IPS DF 6.9 (cell line): ENCODE measurements around the gene EIF4G3.

Experiments used
- DNase-seq: peaks from one replicate; pipeline ENCODE4 v3.0.0-alpha.2; 2013; ENCODE audit warnings: low read depth, low spot score
- H3K27ac ChIP-seq: one replicate; pipeline ENCODE4 v1.5.1; 2013; ENCODE audit warnings: low read length, control low read depth
- H3K27me3 ChIP-seq: 2 replicates; pipeline ENCODE4 v1.6.1; 2013; ENCODE audit warnings: mild to moderate bottlenecking, low read length; ENCODE audit not compliant: control insufficient read depth, insufficient read depth
- H3K36me3 ChIP-seq: 2 replicates; pipeline ENCODE4 v1.6.1; 2013; ENCODE audit warnings: low read length; ENCODE audit not compliant: control insufficient read depth, insufficient read depth
- H3K4me1 ChIP-seq: 2 replicates; pipeline ENCODE4 v1.6.1; 2013; ENCODE audit warnings: low read length; ENCODE audit not compliant: control insufficient read depth, insufficient read depth
- H3K4me3 ChIP-seq: 2 replicates; pipeline ENCODE4 v1.5.1; 2013; ENCODE audit warnings: mild to moderate bottlenecking, low read length
- H3K9me3 ChIP-seq: 2 replicates; pipeline ENCODE4 v1.6.1; 2013; ENCODE audit warnings: low read length, inconsistent platforms; ENCODE audit not compliant: control insufficient read depth, insufficient read depth
- WGBS: extraction: QIAGEN DNeasy Blood & Tissue Kit; methylation state at CpG from one replicate; pipeline ENCODE4 v1.1.7; 2013; ENCODE audit warnings: mixed read lengths, missing lambda C conversion rate; ENCODE audit not compliant: insufficient read length, insufficient coverage; 5-methylcytosine and 5-hydroxymethylcytosine counted together

The EIF4G3 gene

DNA sequence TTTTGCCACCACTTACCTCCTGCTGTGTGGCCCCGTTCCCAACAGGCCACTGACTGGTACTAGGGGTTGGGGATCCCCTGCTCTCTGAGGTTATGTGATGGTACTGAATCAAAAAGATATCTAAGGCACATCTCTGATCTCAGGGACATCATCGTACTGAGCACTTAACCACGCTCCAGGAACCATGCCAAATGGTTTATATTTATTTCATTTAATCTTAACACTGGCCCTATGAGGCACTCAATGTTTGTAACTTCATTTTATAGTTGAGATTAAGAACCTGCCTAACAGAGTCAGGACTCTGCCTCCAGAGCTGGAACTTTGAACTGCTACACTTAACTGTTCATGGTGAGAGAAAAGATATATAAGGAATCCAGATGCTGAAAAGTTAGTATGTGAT, 291.6 kb downstream of the EIF4G3 start:
- DNase-seq, result no peak
- no CpG with 5 or more reads among the region's 3 CpGs for WGBS
- H3K9me3 ChIP-seq, result no peaks in the 10 kb centered on the region
- no peaks in the 10 kb centered on the region for H3K36me3 ChIP-seq
- H3K27ac ChIP-seq, result no peak overlapping the region
- H3K4me1 ChIP-seq, result no peaks in the 10 kb centered on the region
- H3K4me3 ChIP-seq, result no peak overlapping the region
- no peaks in the 10 kb centered on the region for H3K27me3 ChIP-seq

DNA sequence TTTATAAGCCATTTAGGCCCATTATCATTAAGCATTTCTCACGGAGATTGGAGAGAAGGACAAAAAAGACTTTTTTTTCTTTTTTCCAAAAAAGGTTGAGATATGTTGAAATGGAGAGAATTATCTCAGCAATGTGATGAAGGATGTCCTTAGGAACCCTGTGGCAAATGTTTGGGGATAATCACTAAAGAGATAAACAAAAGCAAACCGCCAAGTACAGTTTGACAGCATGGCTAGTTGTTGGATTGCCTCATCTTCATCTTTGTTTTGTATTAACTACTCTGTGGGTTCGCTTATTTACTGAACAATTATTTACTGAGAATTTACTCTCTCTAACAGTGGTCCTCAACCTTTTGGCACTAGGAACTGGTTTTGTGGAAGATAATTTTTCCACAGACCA, 292.2 kb downstream of the EIF4G3 start:
- DNase-seq, result no peak
- H3K4me3 ChIP-seq, result no peak overlapping the region
- no peak overlapping the region for H3K27ac ChIP-seq
- no CpG with 5 or more reads among the region's 3 CpGs for WGBS
- no peaks in the 10 kb centered on the region for H3K36me3 ChIP-seq
- no peaks in the 10 kb centered on the region for H3K27me3 ChIP-seq
- no peaks in the 10 kb centered on the region for H3K4me1 ChIP-seq
- no peaks in the 10 kb centered on the region for H3K9me3 ChIP-seq

DNA sequence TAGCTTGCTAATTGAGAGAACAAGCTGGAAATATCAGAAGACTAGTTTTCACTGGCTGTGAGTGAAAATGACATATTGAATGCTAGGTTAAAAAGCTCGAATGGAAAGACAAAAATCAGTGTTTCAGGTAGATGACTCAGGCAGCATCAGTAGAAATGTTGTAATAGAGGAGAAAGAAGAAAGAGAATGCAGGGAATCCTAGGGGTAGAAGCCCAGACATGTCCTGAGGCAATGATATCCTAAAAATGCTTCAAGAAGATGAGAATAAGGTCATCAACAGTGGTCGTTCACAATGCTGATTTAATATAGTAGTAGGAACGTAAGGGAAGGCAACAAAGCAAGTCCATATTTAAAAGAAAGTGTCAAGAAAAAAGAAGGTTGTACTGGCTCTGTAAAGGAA, 292.9 kb downstream of the EIF4G3 start:
- WGBS, result no CpG with 5 or more reads among the region's 3 CpGs
- DNase-seq, result no peak
- no peaks in the 10 kb centered on the region for H3K4me1 ChIP-seq
- H3K27me3 ChIP-seq, result no peaks in the 10 kb centered on the region
- H3K4me3 ChIP-seq, result no peak overlapping the region
- H3K36me3 ChIP-seq, result no peaks in the 10 kb centered on the region
- H3K9me3 ChIP-seq, result no peaks in the 10 kb centered on the region
- no peak overlapping the region for H3K27ac ChIP-seq

DNA sequence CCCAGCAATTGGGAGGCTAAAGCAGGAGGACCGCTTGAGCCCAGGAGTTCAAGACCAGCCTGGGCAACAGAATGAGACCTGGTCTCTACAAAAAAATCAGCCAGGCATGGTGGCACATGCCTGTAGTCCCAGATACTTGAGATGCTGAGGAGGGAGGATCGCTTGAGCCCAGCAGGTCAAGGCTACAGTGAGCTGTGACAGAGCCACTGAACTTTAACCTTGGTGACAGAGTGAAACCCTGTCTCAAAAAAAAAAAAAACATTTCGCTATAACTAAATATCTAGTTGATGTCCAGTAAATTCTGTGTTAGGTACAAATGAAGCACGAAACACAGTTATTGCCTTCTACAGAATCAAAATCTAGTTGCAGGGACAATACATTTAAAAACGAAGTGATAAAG, 293.9 kb downstream of the EIF4G3 start:
- no peaks in the 10 kb centered on the region for H3K4me1 ChIP-seq
- H3K9me3 ChIP-seq, result no peaks in the 10 kb centered on the region
- H3K27ac ChIP-seq, result no peak overlapping the region
- no CpG with 5 or more reads among the region's 5 CpGs for WGBS
- no peak overlapping the region for H3K4me3 ChIP-seq
- no peak for DNase-seq
- no peaks in the 10 kb centered on the region for H3K27me3 ChIP-seq
- no peaks in the 10 kb centered on the region for H3K36me3 ChIP-seq

DNA sequence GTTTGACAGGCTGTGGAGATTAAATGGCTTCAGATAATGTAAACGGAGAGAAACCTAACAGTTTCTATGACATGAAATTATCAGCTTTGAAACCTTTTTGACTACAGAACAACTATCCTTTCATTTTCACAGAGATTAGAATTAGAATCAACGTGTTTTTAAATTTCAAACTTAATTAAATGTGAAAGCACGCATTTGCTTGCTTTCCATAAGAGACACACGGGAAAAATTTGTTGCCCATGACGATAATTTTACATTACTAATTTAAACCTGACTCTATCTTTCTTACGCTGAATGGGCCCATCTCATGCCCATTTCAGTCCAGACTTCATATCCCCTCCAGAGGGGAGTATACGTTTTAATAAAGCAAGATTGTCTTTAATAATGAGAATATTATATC, 297.9 kb downstream of the EIF4G3 start:
- WGBS, result no CpG with 5 or more reads among the region's 7 CpGs

DNA sequence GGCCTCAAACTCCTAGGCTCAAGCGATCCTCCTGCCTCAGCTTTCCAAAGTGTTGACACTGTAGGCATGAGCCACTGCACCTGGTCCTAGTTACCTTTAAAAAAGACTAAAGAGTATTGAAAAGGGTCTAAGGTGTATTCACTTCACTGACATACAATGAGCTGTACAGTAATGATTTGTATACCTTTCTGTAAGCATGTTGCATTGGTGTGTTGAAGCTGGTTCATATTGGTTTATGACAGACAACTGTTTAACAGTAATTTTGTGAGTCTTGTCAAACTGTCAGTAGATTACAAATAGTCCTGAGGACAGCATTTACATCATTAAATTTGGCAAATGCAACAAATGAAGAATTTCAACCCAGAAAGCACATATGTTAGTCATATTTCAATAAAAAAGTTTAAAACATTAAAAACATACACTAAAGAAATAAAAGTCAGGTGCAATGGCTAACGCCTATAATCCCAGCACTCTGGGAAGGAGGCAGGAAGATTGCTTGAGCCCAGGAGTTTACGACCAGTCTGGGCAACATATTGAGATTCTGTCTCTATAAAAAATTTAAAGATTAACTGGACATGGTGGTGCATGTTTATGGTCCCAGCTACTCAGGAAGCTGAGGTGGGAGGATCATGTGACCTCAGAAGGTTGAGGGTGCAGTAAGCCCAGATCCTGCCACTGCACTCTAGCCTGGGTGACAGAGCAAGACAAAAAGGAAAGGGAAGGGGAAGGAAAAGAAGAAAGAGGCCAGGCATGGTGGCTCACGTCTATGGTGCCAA, 301.3 kb downstream of the EIF4G3 start:
- Histone ChIP-seq H3K27ac (no peak overlapping the region), H3K36me3 (no peaks in the 10 kb centered on the region)
- no CpG with 5 or more reads among the region's 4 CpGs for WGBS

More for the DNA sequence above, 297.9 kb downstream of the EIF4G3 start:
- Histone ChIP-seq H3K9me3 (no peaks in the 10 kb centered on the region), H3K27me3 (no peaks in the 10 kb centered on the region), H3K36me3 (no peaks in the 10 kb centered on the region), H3K27ac (no peak overlapping the region), H3K4me1 (no peaks in the 10 kb centered on the region), H3K4me3 (no peak overlapping the region)
- DNase-seq, result no peak

DNA sequence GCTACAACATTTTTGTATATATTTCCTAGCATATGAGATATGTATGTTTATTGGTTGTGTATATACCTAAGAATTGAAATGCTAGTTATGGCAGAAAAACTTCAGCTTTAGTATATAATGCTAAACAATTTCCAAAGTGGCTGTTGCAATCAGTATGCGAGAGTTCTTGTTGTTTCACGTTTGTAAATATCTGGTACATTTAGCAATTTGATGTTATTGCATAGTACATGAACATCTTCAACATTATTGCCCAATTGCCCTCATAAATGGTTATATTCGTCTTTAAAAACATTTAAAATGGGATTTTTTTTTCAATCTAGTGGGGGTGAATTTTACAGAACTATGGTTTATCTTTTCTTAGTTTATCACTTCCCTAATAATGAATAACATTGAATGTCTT, 303.4 kb downstream of the EIF4G3 start:
- Histone ChIP-seq H3K27ac (no peak overlapping the region), H3K4me1 (no peaks in the 10 kb centered on the region), H3K4me3 (no peak overlapping the region), H3K27me3 (no peaks in the 10 kb centered on the region), H3K9me3 (no peaks in the 10 kb centered on the region), H3K36me3 (no peaks in the 10 kb centered on the region)
- no peak for DNase-seq
- no CpG with 5 or more reads among the region's 3 CpGs for WGBS

More for the DNA sequence above, 301.3 kb downstream of the EIF4G3 start:
- H3K4me1 ChIP-seq, result no peaks in the 10 kb centered on the region
- H3K27me3 ChIP-seq, result no peaks in the 10 kb centered on the region
- no peak for DNase-seq
- H3K4me3 ChIP-seq, result no peak overlapping the region
- H3K9me3 ChIP-seq, result no peaks in the 10 kb centered on the region

DNA sequence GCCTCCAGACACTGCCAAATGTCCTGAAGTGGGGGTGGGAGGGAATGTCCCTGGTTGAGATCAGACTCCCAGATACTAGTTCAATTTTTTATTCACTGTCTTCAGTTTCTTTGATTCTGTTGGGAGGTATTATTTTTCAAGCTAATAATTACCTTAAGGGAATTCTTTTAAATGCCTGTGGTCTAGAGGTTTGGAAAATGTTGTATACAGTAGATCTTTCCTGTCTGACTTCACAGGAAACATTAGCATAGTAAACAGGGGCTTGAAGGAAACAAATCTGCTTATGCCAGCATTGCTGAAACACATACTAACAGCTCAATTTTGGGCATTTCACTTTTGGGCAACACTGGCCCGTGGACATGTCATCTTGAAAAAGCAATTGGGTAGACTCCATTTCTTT, 305.3 kb downstream of the EIF4G3 start:
- Histone ChIP-seq H3K27me3 (no peaks in the 10 kb centered on the region), H3K4me1 (no peaks in the 10 kb centered on the region), H3K36me3 (no peaks in the 10 kb centered on the region), H3K27ac (no peak overlapping the region), H3K9me3 (no peaks in the 10 kb centered on the region), H3K4me3 (no peak overlapping the region)
- no CpG with 5 or more reads among the region's 1 CpG for WGBS
- no peak for DNase-seq

DNA sequence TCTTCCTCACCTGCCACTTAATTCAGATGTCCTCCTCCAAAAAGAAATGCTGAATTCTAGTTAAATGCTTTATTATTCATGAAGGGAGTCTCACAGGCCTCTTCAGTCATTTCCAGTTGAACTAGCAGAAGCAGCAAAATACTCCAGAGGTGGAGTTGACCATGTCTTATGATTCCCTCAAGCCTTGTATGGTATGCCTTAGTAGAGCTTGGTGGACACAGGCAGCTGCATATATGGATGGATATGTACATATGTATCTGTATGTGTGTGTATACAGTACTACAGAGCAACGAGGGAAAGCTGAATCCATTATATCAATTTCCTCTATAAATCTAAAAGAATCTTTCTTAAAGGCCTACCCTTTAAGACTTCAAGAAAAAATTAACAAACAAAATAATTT, 306.0 kb downstream of the EIF4G3 start:
- no peaks in the 10 kb centered on the region for H3K27me3 ChIP-seq
- no peak overlapping the region for H3K27ac ChIP-seq
- no peaks in the 10 kb centered on the region for H3K9me3 ChIP-seq
- no peaks in the 10 kb centered on the region for H3K36me3 ChIP-seq
- H3K4me1 ChIP-seq, result no peaks in the 10 kb centered on the region
- WGBS, result no CpG with 5 or more reads among the region's 1 CpG
- DNase-seq, result no peak
- H3K4me3 ChIP-seq, result no peak overlapping the region

DNA sequence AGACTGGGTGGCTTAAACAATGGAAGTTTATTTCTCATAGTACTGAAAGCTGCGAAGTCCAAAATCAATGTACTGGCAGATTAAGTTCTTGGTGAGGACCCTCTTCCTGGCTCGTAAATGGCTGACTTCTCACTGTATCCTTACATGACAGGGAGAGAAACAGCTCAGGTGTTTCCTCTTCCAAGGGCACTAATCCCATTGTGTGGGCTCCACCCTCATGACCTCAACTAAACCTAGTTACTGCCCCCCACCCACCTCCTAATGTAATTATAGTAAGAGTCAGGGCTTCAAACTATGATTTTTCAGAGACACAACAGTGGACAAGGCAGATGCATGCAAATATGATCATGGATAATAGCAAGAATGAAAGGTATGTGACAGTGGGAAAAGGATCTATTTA, 308.4 kb downstream of the EIF4G3 start:
- Histone ChIP-seq H3K27me3 (no peaks in the 10 kb centered on the region), H3K27ac (no peak overlapping the region), H3K4me3 (no peak overlapping the region), H3K36me3 (peaks cover 6% of the 10 kb centered on the region; the same call in 1 of the 2 replicates), H3K4me1 (no peaks in the 10 kb centered on the region), H3K9me3 (no peaks in the 10 kb centered on the region)
- no CpG with 5 or more reads among the region's 2 CpGs for WGBS
- DNase-seq, result no peak

DNA sequence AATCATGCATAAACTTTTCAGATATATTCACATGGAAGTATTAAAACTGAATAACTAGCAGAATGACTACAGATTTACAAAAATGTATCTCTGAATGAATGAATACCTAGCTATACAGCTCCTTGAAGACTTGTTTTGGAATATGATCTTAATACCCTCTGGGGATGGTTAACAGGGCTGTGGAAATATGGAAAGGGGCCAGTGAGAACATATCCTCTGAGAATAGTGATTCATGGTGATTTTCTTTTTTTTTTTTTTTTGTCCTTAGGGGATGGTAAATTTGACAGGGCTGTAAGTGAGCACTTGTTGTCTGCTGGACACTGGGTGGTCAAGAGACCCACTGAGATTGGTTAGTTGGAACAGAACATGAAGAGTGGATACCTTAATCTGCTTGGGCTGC, 308.9 kb downstream of the EIF4G3 start:
- Histone ChIP-seq H3K27ac (no peak overlapping the region), H3K36me3 (peaks cover 6% of the 10 kb centered on the region; the same call in 1 of the 2 replicates), H3K9me3 (no peaks in the 10 kb centered on the region), H3K4me3 (no peak overlapping the region), H3K27me3 (no peaks in the 10 kb centered on the region), H3K4me1 (no peaks in the 10 kb centered on the region)
- DNase-seq, result no peak
